Globus pallidus (tissue), 1 donor: ENCODE data around the gene BCAP29.

Source experiments
- DNase-seq: peaks from one replicate; pipeline ENCODE4 v3.0.0-alpha.2; 2015; ENCODE audit warnings: low spot score

Gene BCAP29

DNA sequence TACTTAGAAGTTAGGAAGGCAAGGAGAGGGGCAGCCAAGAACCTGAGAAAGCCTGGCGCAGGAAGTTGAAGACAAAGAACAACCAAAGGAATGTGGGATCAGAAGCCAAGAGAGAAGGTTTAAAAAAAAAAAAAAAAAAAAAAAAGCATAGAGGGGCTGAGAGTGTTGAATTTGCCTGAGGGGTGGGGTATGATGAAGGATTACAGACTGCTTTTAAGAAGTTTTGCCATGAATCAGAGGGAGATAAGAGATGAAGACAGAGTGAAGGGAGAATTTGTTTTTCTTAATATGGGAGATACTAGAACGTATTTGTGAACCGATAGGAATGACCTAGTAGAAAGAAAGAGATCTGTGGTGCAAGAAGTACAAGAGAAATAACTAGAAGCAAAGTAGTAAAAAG, 87.3 kb downstream of the BCAP29 start:
- no peak for DNase-seq

DNA sequence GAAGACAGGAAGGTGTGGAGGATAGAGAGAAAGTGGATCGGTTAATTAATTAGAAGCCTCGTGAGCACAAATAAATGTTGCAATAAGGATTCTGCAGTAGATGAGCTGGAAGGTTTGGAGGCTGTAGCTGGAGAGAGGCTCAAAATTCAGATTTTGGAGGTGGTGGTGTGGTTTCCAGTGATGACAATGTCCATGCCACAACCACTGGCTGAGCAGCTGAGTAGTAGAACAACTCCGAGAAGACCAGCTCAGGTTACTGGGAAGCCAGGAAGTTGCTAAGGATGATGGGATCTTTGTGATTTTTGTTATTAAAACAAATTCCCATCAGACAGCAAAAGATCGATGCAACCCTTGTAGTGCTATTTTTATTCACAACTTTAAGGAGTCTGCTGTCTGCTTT, 88.2 kb downstream of the BCAP29 start:
- no peak for DNase-seq
